Raji (cell line): ENCODE data around the gene FRS2.

ENCODE experiments used
- POLR2A ChIP-seq: IDR thresholded peaks from 2 replicates; pipeline ENCODE4 v1.6.1; 2011; ENCODE audit warnings: low read depth, low read length, control low read depth; ENCODE audit not compliant: insufficient read depth

The FRS2 gene

DNA sequence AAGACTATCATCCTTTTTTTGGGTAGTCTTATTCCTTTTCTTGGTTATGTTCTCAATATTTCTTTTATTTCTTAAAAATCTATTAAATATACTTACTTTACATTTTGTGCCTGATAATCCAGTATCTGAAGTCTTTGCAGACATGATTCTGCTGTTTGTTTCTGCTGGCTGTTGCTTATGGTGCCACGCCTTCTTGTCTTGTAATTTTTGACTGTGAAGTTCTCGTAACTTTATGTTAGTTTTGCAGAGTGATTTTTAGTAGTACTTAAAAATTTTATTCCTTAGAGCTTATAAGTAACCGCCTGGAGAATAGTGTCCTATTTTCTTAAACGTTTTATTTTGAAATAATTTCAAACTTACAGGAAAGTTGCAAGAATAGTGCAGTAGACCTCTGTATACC is 10.5 kb downstream of the FRS2 start:
- no peak for TF ChIP-seq POLR2A

DNA sequence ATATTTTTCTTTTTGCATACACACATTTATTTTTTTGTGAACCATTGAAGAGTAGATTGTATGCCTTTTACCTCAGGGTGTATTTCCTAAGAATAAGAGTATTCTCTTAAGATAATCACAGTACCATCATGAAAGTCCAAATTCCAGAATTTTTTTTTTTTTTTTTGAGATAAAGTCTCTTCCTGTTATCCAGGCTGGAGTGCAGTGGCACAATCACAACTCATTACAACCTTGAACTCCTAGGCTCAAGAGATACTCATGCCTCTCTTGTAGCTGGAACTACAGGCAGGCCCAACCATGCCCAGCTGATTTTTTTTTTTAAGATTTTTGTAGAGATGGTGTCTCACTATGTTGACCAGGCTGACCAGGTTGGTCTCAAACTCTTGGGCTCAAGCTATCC is 10.9 kb downstream of the FRS2 start:
- TF ChIP-seq POLR2A, result no peak

DNA sequence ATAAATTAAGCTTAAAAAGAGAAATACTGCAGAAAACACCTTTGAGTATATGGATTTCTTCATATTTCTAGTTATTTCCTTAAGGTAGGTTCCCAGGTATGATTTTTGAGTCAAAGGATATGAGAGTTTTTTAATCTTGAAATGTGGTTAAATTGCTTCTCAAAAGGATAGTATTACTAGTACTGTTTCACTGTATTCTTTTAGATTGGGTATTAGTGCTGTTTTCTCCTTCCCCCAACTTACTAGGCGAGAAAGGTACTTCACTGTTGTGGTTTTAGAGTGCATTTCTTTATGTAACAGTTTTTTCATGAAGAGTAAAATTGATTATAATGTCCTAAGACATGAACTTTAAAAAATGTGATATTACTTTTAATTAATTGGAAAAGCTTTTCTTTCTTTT is 13.5 kb downstream of the FRS2 start:
- TF ChIP-seq POLR2A, result no peak

DNA sequence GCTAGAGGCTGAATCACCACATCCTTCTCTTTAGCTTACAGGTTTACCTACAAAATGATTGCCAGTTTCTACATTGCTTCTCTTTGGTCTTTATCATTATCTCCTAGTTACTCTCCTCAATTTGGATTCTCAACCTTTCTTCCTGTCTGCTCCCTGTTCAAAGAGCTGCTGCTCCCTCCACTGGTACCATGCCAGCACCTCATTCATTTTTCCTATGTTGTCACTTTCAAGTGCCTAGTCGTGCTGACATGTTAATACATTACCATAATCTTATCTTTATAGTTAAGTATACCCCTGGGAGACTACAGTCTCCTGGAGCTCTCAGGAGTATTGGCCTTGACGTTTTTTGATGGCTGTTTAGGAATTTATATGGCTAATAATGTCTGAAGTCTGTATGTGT is 14.2 kb downstream of the FRS2 start:
- no peak for TF ChIP-seq POLR2A

DNA sequence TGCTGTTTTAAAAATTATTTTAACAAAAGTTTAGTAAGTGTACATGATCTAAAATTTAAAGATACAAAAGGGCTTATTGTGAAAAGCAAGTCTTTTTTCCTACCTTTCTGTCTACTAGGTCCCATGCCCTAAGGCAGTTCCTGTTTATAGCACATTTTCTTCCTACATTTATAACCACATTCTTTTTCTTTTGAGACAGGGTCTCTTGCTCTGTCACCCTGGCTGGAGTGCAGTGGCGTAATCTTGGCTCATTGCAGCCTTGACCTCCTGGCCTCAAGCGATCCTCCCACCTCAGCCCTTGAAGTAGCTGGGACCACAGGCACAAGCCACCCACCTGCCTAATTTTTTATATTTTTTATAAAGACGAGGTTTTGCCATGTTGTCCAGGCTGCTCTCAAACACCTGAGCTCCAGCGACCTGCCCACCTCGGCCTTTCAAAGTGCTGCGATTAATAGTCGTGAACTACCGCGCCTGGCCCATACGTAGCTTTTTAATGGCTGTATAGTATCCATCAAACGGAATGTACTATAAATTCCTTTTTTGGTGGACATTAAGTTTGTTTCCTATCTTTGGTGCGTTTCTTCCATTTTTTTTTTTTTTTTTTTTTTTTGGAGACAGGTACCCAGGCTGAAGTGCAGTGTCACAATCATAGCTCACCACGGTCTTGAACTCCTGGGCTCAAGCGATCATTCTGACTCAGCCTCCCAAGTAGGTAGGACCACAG is 20.9 kb downstream of the FRS2 start:
- no peak for TF ChIP-seq POLR2A

DNA sequence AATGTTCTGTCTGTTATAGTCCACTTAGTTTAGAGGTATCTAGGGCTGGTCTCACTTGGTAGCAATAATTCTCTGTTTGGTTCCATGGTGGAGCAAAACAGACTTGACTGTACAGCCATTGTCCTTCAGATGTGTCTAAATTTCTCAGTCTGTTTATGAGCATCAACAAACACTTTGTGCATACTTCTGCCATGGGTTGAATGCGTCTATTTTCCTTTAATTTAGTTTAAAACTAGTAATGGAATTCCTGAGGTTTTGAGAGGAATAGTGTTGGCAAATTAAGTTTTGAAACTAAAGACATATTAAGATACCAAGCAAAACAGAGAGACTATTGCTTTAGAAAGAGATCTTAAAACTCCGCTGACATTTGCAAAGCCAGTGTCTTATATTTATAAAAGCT is 22.6 kb downstream of the FRS2 start:
- no peak for TF ChIP-seq POLR2A

DNA sequence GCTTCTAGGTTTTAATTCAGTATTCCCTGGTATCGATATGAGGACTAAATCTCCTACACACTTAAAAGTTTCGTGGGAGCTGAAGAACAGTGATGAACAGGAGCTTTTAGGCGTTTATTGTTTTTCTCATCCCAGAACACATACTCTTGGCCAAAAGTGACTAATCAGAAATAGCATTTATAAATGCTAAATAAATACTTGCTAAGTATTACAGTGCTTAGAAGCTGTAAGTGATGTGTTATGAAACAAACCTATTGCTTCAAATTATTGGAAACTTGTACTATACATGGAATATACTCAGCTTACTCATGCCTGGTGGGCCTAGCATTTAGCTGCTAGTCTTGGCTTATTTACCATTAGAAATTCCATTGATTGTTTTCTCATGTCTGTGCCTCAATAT is 24.9 kb downstream of the FRS2 start:
- TF ChIP-seq POLR2A, result no peak

DNA sequence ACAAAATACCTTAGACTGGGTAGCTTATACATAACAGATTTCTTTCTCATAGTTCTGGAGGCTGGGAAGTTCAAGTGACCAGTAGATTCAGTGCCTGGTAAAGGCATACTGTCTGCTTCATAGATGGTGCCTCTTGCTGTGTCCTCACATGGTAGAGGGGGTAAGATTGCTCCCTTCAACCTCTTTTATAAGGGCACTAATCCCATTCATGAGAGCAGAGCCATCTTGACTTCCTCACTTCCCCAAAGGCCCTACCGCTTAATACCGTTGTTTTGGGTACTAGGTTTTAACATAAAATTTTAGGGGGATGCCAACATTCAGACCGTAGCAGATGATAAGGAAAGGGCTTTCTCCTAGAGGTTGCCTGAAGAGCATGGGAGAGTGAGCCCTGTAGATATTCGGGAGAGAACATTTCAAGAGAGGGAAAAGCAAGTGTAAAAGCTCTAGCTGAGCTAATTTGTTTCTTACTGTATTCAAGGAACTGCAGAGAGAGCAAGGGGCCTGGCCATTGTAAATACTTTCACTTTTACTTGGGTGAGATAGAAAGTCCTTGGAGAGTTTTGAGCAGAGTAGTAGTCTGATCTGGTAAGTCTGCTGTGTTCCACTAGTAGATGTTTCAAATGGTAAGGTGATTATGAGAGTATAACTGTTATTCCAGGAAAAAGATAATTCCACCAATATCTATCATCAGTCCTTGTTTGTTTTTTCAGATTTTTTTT is 27.3 kb downstream of the FRS2 start:
- TF ChIP-seq POLR2A, result no peak

DNA sequence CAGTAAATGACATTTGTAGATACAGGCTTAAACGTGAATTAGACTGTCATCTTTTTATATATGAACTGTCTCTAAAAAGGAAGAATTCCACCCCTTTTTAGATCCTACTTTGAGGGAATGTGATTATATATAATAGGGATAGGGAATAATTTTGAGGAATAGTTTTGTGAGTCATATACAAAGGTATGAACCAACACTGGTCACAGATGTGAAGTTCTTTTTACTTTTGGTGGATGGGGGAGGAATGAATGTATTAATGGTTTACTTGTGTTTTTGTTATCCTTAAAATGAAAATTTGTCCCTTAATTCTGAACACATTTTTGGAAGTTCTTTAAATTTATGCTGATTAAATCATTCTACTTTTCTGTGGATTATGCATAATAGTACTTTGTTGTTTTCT is 30.4 kb downstream of the FRS2 start:
- no peak for TF ChIP-seq POLR2A

DNA sequence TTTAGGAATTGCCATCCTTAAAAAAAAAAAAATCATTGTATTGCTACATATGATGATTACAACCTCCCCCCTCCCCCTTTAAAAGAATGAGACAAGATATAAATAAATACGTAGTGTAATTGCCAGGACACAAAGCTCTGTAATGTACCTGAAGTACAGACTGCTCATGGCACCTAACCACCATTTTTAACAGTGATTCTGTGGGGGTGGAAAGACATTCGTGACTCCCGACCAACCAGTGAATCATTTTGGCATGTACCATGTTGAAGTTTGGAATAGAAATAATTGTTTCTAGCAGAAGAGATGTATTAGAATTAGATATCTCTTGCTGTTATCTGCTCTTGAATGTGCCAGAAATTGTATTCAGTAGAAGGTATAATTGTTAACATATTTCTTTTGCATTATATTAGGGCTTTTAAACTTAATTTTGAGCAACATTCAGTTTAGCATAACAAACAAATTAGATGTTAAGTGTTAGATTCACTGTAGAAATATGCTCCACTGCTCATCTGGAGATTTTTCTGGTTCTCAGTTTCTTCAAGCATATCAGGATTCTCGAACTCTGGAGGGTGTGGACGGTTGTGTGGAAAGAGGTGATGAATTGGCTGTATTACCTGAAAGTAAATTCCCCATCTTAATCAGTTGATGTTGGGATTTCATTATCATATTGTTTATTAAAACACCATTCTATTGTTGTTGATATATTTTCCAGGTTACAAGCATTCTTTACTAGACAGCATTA is 31.1 kb downstream of the FRS2 start:
- TF ChIP-seq POLR2A, result no peak

DNA sequence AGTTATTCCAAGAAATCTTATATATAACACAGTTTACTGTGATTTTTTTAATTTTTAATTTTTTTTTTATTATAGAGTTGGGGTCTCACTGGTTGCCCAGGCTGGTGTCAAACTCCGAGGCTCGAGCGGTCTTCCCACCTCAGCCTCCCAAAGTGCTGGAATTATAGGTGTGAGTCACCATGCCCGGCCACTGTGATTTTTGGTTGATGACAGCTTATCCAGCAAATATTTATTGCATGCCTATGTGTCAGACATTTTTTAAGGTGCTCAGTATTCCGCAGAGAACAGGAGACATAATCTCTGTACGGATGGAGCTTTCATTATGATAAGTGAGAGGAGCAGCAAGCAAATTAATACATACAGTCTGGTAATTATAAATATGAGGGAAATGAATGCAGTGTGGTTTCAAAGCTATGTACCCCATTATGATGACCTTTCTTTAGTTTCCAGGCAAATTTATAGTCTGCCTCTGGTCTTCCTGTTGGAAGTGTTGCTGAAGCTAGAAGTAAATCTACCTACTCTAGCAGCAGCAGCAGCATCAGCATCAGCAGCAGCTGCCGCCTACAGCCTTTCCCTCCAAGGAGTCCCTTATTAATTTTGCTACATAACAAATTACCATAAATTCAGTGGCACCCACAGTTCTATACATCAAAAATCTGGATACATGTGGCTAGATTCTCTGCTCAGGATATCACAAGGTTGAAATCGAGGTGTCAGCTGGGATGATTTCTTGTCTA is 32.3 kb downstream of the FRS2 start:
- no peak for TF ChIP-seq POLR2A

DNA sequence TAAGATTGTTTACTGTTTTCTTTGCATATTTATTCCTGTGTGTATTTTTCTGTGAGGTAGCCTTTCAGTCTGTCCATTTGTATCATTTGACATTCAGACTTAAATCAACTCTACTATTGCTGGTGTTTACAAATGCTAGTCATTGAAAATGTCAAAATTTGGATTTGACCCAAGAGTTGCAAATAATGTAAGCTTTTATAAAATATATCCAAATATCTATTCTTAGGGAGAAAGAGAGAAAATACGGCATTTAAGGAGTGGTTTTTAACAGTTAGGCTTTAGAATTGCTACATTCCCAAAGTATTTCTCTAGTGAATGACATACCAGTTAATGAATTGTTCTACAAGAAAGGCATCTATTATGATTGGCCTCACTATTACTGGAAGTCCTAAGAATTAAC is 37.9 kb downstream of the FRS2 start:
- TF ChIP-seq POLR2A, result no peak

DNA sequence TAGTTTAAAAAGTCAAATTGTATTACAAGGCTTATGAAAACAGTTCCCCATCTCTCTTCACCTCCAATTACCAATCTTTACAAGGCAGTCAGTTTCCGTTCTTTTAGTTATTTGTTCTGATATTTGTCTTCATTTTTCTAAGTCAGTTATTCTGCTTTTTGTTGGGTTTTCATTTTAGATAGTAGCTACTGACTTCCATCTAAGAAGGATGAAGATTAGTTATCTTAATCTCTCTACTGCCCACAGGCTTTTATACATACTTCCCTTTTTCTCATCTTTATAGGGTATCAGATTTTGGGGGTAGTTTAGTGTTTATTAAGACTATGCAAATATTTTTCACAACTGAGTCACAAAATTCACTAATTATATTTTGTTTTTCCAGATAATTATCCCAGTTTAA is 38.4 kb downstream of the FRS2 start:
- TF ChIP-seq POLR2A, result no peak

DNA sequence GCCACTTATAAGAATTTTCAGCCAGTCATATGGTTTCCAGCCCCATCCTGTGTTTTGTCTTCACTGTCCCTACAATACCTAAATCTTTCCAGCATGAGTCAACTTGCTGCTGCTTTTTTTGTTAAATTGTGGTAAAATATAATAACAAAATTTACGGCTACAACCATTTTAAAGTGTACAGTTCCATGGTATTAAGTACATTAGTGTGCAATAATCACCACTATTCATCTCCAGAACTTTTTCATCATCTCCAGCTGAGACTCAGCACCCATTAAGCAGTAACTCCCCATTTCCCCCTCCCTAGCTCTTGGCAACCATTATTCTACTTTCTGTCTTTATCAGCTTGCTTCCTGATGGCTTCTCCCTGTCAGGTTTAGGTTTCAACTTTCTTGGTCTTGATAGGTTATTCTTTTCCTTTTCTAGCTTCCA is 39.1 kb downstream of the FRS2 start:
- no peak for TF ChIP-seq POLR2A
